ENCODE results near the gene YIPF7. TPM values are rescaled to one million over a fixed set of nuclear protein-coding genes. Genes with fewer than 3 reads are reported as not detected.

Gene YIPF7
- total RNA-seq, 1 donor = not detected

Other genes with a start within 250 kb of the YIPF7 start
- under 0.01 and 0.32 TPM in 2 replicates for gene KCTD8, start 202.8 kb downstream of the YIPF7 start, total RNA-seq
- gene GUF1, start 26.8 kb upstream of the YIPF7 start, total RNA-seq = 21.3 and 22.9 TPM in 2 replicates
- 14.8 and 17.3 TPM in 2 replicates for gene GNPDA2, start 74.9 kb upstream of the YIPF7 start, total RNA-seq

All from fibroblast of villous mesenchyme (primary cell).